Hepatocyte (in vitro differentiated cells): ENCODE data around the gene GLI3. TPM values are rescaled to one million over a fixed set of nuclear protein-coding genes. Genes with fewer than 3 reads are reported as not detected.

Source experiments
- DNase-seq: peaks from one replicate; pipeline ENCODE4 v3.0.0-alpha.2; 2016; ENCODE audit warnings: low spot score
- H2AFZ ChIP-seq: fragments of 200-600 bp; sonication (generic); 2 replicates; pipeline ENCODE4 v1.6.0; 2016; ENCODE audit warnings: antibody characterized with exemption, mild to moderate bottlenecking
- H3K27ac ChIP-seq: fragments of 200-600 bp; sonication (generic); 2 replicates; pipeline ENCODE4 v1.5.1; 2016; ENCODE audit warnings: mild to moderate bottlenecking
- H3K27me3 ChIP-seq: fragments of 200-600 bp; sonication (generic); 2 replicates; pipeline ENCODE4 v1.6.1; 2016
- H3K36me3 ChIP-seq: fragments of 200-600 bp; sonication (generic); replicated peaks from 2 replicates; pipeline ENCODE4 v1.5.1; 2016; ENCODE audit warnings: low read depth; ENCODE audit not compliant: insufficient read depth
- H3K4me1 ChIP-seq: fragments of 200-600 bp; sonication (generic); 2 replicates; pipeline ENCODE4 v1.5.1; 2016; ENCODE audit warnings: mild to moderate bottlenecking, moderate library complexity; ENCODE audit not compliant: insufficient read depth
- H3K4me2 ChIP-seq: fragments of 200-600 bp; sonication (generic); 2 replicates; pipeline ENCODE4 v1.6.0; 2016
- H3K4me3 ChIP-seq: fragments of 200-600 bp; sonication (generic); 2 replicates; pipeline ENCODE4 v1.5.1; 2016; ENCODE audit warnings: mild to moderate bottlenecking
- H3K79me2 ChIP-seq: fragments of 200-600 bp; sonication (generic); 2 replicates; pipeline ENCODE4 v1.6.0; 2017; ENCODE audit warnings: mild to moderate bottlenecking
- H3K9me2 ChIP-seq: fragments of 200-600 bp; sonication (generic); replicated peaks from 2 replicates; pipeline ENCODE4 v1.6.0; 2017; ENCODE audit warnings: mild to moderate bottlenecking; ENCODE audit not compliant: insufficient read depth
- H3K9me3 ChIP-seq: fragments of 200-600 bp; sonication (generic); 2 replicates; pipeline ENCODE4 v1.5.1; 2016; ENCODE audit warnings: low read depth, mild to moderate bottlenecking
- H4K20me1 ChIP-seq: fragments of 200-600 bp; sonication (generic); 2 replicates; pipeline ENCODE4 v1.6.0; 2016; ENCODE audit warnings: mild to moderate bottlenecking; ENCODE audit not compliant: insufficient read depth, poor library complexity, severe bottlenecking
- CTCF ChIP-seq: fragments of 200-600 bp; sonication (generic); IDR thresholded peaks from 2 replicates; pipeline ENCODE4 v1.5.1; 2016; ENCODE audit warnings: antibody characterized with exemption, mild to moderate bottlenecking; ENCODE audit not compliant: poor library complexity
- EZH2 ChIP-seq: fragments of 200-600 bp; sonication (generic); IDR thresholded peaks from 2 replicates; pipeline ENCODE4 v1.6.1; 2016; ENCODE audit warnings: antibody characterized with exemption, mild to moderate bottlenecking, borderline replicate concordance
- EZH2phosphoT487 ChIP-seq: fragments of 200-600 bp; sonication (generic); IDR thresholded peaks from one replicate; pipeline ENCODE4 v1.6.1; 2018; ENCODE audit warnings: antibody characterized with exemption, mild to moderate bottlenecking, low read depth, moderate library complexity; ENCODE audit not compliant: unreplicated experiment, severe bottlenecking
- WGBS: methylation state at CpG from one replicate; pipeline ENCODE4 v1.1.6; 2016; ENCODE audit warnings: low lambda C conversion rate; ENCODE audit errors: missing lambda C conversion rate; 5-methylcytosine and 5-hydroxymethylcytosine counted together
- polyA plus RNA-seq: library from polyadenylated mRNA; unstranded; fragments of >200 nt; fragmentation: Nextera tagmentation; extraction: Ambion mirVana; gene quantifications from 2 replicates; pipeline ENCODE4 v1.2.1, GENCODE V29; 2016
- total RNA-seq: library from RNA; depleted of rRNA; stranded (reverse); fragments of >200 nt; gene quantifications from 2 replicates; pipeline ENCODE4 v1.2.3, GENCODE V29; 2014

Gene GLI3
- total and polyA plus RNA-seq, 2 experiments from 2014 or later, result 5.5 to 20.0 TPM

DNA sequence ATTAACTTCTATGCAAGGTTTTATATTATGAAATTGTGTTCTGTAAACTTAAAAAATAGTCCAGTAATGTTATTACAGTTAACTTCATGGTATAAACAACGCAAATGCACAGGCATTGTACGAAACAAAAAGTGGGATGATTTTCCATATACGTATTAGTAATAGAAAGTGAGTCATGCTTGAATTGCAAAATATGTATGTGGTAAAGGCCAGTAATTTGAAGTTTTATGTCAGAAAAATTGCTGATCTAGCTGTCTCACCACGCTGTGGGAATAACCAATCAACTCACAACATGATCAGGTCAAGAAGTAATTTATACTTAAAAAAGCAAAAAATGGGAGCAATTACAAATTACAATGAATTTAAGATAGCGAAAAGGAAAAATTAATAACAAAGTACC is 37.0 kb upstream of the GLI3 start:
- DNase-seq, result no peak
- Histone ChIP-seq H3K4me2 (no peak overlapping the region), H3K27me3 (peaks cover 42% of the 10 kb centered on the region), H3K4me1 (no peaks in the 10 kb centered on the region), H3K9me3 (no peaks in the 10 kb centered on the region), H4K20me1 (no peaks in the 10 kb centered on the region), H2AFZ (no peak overlapping the region), H3K27ac (no peak overlapping the region), H3K36me3 (no peaks in the 10 kb centered on the region), H3K9me2 (no peaks in the 10 kb centered on the region), H3K79me2 (no peaks in the 10 kb centered on the region), H3K4me3 (no peak overlapping the region)
- TF ChIP-seq CTCF, result no peak
- no peak for TF ChIP-seq EZH2phosphoT487
- no peak for TF ChIP-seq EZH2
- WGBS, result 89% methylated on average over 5 of the region's 5 CpGs

DNA sequence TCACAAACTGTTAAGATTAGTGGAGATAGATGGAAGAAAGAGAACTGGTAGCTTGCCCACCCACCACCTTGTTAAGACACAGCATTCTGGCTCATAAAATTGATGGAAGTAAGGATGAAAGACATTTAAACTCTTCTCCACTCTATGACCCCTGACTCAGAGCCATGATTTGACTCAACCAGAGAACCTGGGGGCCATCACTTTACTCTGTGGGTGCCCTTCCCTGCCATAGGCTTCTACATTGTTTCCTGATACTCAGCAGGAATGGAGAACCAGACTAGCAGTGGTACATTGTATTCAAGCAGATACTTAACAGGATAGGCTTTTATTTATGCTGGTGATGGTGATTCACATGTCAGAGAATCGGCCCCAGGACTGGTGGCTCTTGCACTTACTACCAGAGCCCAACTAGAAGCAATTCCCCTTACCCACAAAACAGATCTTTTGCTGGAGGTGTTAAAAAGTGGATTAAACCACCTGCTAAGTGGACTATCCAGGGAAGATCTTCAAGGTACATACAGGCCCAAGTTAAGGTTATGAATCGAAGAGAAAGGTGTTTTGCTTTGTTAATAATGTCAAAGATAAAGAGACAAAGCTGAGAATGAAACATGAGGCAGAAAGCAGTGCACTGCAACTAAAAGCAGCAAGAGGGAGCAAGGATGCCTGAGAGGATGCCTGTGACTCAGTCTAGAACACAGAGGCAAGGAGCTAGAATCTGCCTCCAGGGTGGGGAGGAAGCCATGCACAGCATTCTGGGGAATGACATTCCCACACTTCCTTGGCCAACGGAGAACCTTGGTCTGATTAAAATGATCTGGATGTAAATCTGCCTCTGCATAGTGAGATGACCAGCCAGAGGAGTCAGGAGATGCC is 36.0 kb upstream of the GLI3 start:
- TF ChIP-seq EZH2, result no peak
- no peak for TF ChIP-seq EZH2phosphoT487
- peak; percentile 23 for TF ChIP-seq CTCF
- DNase-seq, result peak; percentile 28
- Histone ChIP-seq H3K4me3 (no peak overlapping the region), H3K9me2 (no peaks in the 10 kb centered on the region), H3K4me1 (no peaks in the 10 kb centered on the region), H3K4me2 (no peak overlapping the region), H3K27me3 (peaks cover 34% of the 10 kb centered on the region), H3K36me3 (no peaks in the 10 kb centered on the region), H4K20me1 (no peaks in the 10 kb centered on the region), H3K9me3 (no peaks in the 10 kb centered on the region), H3K79me2 (no peaks in the 10 kb centered on the region), H2AFZ (no peak overlapping the region), H3K27ac (no peak overlapping the region)
- 50% methylated on average over 3 of the region's 3 CpGs for WGBS

DNA sequence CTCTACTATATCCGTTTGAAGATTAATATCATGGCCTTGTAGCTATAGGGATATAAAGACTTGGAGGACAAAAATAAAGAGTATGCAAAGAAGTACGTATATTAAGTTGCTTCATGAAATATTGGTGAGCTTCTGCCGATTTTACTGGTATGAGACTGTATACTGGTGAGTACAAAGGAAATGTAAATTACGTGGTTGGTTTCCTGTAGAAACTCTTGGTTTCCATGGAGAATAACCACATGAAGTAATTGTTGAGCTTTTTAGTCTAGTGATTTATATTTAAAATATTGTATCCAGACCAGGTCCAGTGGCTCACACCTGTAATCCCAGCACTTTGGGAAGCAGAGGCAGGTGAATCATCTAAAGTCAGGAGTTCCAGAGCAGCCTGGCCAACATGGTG is 32.2 kb upstream of the GLI3 start:
- TF ChIP-seq CTCF (no peak), EZH2phosphoT487 (no peak), EZH2 (no peak)
- 92% methylated on average over 4 of the region's 4 CpGs for WGBS

More for the DNA sequence above, 32.2 kb upstream of the GLI3 start:
- Histone ChIP-seq H3K4me3 (no peak overlapping the region), H3K9me3 (no peaks in the 10 kb centered on the region), H3K79me2 (no peaks in the 10 kb centered on the region), H2AFZ (no peak overlapping the region), H4K20me1 (no peaks in the 10 kb centered on the region), H3K36me3 (no peaks in the 10 kb centered on the region), H3K4me1 (no peaks in the 10 kb centered on the region), H3K27ac (no peak overlapping the region), H3K4me2 (no peak overlapping the region), H3K27me3 (peaks cover 18% of the 10 kb centered on the region), H3K9me2 (no peaks in the 10 kb centered on the region)
- no peak for DNase-seq
